Germinal center (tissue), 1 donor: ENCODE results near the gene LGI1.

Experiments used
- DNase-seq: peaks from one replicate; pipeline ENCODE4 v3.0.0; 2012; ENCODE audit warnings: mixed read lengths, low spot score

Gene LGI1

DNA sequence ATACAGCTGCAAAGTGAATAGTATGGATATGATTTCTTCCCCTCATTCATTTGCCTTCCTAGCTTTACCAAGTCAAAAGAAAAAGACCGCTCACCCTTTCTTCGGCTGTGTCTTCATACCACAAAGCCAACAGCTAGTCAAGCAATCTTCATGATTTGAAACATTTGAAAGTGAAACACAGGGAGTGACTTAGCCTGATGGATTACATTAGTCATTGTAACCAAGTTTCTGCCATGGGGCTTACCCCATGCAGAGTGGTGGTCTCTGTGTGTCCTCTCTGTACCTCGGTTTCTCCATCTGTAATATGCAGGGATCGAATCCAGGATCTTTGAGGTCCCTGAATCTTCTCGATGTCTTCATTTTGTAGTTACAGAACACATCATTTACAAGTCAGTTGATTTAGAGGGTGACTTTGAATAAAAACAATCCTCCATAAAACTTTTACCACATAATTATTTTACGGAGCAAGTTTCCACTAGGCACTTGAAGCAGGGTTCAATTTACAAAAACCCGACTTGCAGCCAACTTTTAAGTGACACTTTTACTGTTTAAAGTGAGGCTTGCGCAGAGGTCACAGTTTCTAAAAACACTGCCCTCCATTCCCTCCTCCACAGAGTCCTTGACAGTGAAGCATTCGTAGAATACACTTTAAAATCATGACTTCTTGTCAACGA, 2.2 kb upstream of the LGI1 start:
- DNase-seq, result no peak

DNA sequence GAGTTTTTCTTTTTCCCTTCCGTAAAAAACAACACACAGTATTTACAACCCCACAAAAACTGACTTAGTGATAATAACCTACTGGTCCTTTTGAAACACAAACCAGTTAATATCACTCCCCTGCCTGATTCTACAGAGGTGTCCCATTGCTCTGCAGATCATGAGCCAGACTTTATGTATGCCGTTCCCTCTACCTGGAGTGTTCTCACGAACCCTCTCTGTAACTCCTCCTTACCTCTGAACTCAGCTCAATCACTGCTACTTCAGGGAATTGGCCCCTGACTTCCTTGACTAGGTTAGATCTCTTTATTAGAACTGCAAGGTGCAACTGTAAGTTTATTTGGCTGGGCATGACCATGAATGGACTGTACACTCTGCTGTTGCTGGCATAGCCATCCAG, 1.6 kb upstream of the LGI1 start:
- DNase-seq, result no peak

DNA sequence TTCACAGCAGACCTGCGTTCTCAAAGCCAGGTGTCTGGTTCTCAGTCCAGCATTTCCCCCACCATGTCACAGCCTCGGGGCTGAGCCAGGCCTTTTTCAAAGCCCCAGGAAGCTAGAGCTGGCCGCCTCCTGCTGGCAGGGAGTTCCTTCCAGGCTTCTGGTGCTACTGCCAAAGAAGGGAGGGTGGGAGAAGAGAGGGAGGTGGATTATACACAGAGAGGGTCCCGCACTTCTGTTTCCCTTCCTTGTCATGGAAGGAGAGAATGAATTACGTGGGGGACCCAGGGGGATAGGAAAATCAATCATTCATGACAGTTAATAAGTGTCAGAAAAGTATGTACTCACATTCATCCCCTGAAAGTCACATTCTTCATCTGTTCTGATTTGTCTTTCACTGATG, 600 bp upstream of the LGI1 start:
- DNase-seq, result no peak

DNA sequence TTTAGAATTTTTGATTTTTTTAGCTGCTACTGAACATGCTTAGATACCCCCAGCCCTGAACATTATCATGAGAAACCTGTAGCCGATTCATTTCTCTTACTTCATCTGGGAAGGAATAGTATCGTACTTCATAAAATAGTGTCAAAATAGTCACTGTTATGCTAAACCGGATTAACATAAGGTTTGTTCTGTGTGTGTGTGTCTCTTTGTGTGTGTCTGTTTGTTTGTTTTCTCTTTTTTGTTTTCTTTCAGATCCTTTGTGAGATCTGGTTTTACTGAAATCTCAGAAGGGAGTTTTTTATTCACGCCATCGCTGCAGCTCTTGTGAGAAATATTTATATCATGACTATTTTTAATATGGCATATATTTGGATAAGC, 761 bp downstream of the LGI1 start:
- no peak for DNase-seq

DNA sequence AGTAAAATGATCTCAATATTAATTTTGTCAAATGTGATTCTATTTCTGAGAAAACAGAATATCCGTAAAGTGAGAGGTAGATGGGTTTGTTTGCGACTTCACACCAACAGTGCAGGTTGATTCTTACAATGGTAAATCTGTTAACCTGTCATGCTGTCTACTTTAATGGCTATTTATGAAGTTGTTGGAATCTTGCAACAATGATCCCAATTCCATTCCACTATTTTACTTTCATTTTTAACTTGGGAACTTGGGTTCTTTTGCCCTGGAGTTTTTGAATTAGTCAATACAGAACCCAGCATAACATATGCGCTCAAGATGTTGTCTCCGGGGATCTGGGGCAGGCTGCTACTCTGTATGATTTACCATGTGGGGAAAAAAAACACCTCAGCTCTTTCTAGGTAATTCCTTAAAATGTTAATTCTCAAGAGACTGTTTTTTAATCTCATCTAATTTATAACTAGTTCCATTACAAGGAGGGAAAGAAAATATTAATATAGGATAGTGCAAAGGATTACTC, 1.2 kb downstream of the LGI1 start:
- DNase-seq, result no peak

DNA sequence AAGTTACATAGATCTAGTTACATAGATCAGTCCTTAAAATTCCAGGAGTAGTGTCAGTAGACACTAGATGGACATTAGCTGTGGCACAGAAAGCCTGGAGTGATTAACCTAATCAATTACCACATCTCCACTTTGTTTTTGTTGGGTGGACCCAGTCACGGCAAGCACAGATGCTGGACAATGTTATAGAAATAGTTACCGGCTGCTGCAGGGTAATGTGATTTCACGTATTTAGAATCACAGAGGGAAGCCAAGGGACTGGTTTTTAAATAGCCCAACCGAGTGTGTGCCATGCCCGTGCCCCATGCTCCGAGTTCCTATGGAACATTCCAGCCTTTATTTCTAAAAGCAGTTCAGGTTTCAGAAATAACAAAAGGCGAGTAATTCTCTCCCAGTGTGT, 2.8 kb downstream of the LGI1 start:
- DNase-seq, result no peak

DNA sequence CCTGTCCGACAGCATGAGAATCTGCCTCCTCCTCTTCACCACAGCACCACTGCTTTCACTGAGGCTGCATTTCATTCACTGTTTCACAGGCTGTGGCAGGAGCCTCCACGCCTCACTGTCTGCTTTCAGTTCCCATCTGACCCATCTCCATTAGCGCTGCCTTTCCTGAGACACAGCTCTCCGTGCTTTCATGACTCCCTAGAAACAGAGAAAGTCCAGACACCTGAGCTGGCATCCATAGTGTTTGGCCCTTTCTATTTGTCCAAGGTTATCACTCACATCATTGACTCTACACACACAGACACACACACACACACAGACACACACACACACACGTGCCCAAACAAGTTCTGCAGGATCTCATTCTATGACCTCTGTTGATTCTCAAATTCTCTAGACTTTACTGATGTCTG, 5.2 kb downstream of the LGI1 start:
- no peak for DNase-seq

DNA sequence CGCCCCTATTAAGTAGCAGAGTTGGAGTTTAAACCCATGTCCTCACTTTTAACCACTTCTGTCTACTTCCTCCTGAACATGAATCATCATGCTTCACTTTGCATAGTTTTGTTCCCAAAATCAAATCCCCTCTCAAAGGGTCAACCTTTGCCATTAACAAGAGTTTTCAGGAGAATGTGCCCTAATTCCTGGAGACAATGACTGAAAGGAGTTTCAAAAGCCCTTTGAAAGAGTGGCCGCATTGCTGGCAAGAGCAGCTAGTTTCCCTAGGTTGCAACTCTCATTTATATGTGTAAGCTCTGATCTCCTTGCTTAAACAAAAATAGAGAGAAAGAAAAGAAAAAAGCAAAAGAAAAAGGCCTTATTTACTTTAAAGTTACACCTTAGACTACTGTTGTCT, 9.2 kb downstream of the LGI1 start:
- DNase-seq, result no peak

DNA sequence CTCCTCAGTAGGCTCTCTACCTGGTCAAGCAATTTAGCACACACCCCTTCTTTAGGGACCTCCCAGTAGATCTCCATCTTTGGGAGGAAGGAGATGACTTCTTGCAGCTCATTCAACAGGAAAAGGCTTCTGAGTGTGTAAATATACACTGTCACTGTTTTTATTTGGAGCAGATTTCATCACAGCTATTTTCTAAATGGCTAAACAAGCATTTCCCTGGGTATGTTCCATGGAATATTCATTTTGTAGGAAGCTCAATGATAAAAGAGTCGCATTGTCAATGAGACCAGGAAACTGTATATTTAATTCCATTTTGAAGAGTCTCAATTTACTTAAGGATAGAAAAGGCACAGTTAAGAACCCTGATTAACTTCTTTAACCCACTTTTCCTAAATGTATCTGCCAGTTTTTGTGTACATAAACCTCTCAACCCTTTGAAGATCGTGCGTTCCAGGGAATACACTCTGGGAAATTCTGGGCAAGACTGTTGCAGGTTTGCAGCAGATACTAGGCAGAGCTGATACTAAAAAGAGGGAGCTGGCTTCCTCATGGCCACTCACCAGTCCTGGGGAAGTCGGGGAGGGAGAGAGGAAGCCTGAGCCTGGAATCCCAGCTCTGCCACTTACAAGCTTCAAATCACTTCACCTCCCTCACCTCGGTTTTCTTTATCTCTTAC, 10.1 kb downstream of the LGI1 start:
- no peak for DNase-seq

DNA sequence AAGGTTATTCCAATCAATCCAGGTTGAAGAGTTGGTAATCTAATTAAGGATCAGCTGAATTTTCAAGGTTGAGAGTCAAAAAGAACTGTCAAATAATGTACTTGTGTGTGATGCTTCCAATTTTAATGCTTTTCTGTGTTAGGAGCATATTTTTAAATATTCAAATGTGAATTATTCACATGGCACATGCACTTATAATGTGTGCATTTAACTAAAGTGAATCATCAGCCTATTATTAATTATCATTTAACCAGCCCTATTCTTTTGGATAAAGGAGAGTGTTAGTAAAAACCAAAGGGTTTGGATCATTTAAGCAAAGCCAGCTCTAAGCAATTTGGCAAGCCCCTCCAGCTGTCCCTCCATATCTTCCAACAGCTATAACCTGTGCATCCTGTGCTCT, 11.2 kb downstream of the LGI1 start:
- DNase-seq, result no peak

DNA sequence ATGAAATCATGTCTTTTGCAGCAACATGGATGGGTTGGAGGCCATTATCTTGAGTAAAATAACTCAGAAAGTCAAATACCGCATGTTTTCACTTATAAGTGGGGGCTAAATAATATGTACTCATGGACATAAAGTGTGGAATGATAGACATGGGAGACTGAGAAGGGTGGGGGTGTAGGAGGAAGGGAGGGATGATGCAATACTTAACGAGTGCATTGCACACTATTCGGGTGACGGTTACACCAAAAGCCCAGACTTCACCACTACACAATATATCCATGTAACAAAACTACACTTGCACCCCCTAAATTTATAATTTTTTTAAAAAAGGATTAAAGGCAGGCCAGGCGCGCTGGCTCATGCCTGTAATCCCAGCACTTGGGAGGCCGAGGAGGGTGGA, 13.6 kb downstream of the LGI1 start:
- DNase-seq, result no peak

DNA sequence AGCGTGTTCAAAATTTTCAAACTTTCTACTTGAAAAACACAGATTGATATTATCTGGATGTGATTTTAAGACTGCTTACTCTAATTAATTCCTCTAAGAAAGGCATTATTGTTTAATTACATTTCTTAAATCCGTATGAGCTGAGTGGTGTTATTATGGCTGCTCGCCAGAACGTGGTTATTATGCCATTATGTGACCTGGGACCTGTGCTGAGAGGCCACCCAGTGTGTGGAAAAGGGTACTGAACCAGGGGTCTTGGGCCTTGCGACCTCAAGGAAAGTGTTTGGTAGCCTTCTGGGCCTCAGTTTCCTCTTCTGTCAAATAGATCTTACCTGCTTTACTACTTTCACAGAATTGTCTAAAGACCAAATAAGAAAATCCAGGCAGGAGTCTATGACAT, 15.4 kb downstream of the LGI1 start:
- no peak for DNase-seq

DNA sequence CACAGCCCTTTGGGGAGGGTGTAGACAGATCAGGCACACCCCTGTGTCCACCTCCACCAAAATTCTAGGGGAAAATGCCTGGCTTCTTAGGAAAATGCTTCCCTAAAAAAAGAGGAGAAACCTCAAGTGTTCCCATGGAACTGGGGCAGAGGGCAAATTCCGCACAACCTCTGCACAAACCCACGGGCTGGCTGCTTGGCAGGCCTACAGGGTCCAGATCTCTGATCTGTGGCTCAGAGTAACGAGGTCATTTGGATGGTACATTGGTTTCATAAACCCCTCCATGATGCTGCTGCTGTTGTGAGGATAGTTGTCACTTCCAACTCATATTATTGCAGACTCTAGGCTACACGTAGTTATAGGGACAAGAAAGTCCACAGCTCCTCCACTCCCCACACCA, 16.0 kb downstream of the LGI1 start:
- DNase-seq, result no peak

DNA sequence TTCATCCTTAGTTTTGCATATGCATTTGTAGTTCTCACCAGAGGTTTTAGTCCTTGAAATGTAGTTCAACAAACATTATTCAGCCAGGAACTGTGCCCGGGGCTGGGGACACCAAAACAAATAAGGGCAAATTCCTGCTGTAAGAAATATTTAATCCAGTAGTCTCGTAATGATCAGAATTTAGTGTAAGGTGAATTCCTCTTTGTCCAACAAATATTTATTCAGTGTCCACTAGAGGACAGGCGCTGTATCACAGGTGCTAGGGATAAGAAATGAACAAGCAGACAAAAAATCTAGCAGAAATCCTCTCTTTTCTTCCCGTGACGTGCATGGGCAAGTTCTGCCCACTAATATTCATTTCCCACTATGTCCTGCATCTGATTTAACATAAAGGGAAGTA, 17.6 kb downstream of the LGI1 start:
- DNase-seq, result no peak

DNA sequence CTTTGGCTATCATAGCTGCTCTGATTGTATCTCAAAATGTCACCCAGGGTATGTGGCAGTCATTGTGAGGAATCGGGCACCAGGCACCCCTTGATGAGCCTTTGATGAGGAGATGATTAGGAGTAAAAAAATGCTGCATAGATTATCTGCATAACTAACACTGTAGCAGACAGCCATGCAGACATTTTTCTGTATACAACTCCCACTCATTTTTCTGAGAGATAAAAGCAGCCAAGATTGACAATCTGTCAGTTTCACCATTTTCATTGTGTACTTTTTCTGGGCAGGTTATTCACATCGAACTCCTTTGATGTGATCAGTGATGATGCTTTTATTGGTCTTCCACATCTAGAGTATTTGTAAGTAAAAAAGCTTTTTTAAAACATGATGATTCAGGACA, 19.4 kb downstream of the LGI1 start:
- no peak for DNase-seq

DNA sequence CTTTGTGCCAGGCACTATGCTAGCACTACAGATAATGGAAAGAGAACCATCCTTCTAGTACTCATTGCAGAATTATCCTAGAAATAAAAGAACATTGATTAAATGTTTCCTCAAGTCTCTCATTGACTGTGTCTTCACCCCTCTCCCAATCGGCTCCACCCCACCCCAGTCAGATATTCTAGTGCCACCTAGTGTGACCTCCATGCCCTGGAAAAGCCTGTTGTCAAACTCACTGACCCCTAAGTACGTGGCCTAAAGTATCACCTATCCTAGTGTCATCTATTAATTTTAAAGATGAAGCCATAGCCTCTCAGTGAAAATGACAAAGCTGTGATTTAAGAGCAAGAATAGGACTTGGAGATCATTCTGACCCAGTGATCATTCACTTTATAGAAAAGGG, 26.3 kb downstream of the LGI1 start:
- no peak for DNase-seq

DNA sequence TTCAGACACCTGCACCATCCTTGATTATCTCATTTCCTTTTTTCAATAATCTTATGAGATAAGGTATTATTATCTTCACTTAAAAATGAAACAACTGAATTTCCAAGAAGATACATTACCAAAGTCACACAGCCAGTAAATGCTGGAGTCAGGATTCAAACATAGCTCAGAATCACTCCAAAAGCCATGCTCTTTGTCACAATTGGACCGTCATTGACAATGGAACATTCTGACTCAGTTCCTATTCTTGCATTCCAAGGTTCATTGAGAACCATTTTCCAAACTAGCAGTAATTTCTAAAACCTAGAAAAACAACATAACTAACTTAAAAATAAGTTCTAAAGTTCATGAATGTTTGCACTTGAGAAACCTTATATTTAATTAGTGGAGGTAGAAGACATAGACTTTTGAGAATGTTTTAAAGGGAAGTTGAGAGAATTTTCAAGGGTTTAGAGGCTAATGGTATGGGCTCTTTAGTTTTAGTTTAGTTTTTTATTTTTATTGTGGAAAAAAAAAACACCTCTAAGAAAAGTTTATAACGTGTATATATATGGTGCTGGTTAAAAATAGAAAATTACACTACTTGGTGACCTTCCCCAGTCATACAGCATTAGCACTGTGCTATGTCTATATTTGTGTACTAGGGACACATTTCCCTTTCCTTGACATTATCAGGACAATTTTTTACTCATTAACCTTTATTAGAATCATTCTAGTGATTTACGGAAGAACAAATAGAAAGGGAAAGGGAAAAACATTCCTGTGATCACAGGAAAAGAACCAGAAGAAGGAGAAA, 30.9 kb downstream of the LGI1 start:
- no peak for DNase-seq

DNA sequence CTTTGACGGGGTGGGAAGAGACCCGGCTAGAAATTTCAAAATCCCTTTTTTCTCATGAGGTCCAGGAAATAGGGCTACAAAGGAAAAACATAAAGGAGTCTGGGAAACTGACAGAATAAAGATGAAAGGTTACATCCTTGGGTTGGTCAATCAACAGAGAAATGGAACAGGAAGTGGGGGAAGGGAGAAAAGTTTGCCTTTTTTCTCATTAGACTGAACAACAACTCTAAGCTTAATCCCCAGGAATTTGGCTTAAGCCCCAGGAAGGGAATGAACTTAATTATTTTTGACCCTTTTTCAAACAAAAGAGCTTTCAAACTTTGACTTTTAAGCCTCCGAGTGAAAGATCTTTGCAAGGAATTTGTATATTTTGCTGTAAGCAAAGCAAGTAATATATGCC, 32.7 kb downstream of the LGI1 start:
- DNase-seq, result no peak

DNA sequence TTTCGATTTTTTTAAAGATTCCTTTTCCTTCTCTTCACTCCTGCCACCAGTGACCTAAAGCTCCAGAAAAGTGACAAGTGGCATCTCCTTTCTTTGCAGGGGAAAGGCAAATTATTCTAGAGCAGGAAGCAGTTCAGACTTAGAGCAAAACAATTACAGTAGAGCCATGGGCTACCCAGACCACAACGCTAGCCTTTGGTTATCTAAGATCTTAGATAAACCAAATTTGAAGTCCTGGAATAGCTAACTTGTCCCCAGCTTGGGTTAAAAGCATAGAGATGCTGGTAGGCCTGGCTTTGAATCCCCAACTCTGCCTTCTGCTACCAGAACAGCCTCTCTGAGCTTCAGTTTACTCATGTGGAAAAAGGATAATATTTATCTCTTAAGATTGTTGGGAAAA, 38.4 kb downstream of the LGI1 start:
- DNase-seq, result no peak

DNA sequence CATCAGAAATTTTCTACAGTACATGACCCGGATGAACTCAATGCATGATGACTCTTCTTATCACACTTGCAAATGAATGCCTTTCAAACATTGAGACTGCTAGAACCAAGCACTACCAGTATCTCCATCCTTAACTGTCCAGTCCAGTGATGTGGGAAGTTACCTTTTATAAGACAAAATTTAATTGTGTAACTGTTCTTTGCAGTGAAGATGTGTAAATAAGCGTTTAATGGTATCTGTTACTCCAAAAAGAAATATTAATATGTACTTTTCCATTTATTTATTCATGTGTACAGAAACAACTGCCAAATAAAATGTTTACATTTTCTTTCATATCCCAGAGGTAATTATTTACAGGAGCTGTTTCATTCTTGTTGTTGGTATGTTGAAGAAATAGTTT, 40.1 kb downstream of the LGI1 start:
- DNase-seq, result no peak

DNA sequence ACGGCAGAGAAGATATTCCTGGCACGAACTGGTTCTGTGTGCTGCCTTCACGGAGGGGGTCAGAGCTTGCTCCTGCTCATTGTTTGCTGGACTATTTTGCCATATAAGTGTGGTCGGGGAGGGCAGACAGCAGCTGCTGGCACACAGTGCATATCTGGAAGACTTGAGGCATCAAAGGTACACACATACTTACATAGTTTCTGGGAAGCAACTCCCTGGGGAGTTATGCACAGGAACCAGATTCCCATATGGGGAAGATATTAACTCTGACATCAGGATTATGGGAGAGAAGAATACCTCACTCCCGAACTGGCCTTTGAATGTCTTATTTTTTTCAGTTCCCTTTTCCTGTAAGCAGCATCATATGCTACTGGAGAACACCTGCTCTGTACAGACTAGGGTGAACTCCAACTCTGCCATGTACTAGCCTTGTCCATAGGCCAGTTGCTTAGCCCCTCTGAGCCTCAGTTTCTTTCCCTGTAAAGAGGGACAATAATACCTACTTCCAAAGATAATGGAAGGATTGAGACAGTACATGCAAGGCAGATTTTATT, 41.5 kb downstream of the LGI1 start:
- no peak for DNase-seq

DNA sequence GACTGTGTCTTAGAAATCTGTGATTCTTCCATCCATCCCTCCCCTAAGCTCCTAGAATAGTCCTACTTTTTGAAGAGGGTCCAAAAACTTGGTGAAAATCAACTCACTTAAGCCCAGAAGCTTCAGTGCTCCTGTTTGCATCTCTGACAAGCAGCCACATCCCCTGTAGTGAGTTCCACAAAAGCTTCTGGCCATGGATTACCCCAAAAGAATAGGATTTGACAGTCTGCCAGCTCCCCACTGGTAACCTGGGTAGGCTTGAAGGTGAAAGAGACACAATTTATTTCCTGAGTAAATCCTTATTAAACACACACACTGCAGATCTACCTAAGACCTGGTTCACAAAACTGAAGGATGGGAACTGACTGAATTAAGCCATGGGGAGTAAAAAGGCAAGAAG, 46.5 kb downstream of the LGI1 start:
- DNase-seq, result no peak

DNA sequence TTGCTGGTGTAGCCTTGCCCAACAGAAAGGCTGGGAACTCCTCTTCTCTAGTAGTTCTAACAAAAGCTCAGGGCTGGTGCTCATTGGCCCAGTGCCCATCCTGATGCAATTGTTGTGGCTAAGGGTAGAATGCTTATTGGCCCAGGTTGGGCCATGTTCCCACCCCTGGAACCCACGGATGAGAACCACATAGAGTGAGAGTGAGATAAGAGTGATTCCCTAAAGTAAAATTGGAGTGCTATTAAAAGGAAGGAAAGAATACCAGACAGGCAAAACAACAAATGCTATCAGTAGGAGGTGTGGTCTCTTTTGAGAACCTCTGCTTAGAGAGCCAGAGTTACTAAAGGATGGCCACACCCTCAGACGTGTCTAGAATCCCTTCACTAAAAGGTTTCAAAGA, 49.2 kb downstream of the LGI1 start:
- DNase-seq, result no peak
